HL-60/S4 (cell line): ENCODE data around the gene PRR15L.
"Not testable (repeated sequence)": the region's sequence is repeated elsewhere in the genome, so short reads cannot be mapped to it uniquely, and the experiment has no call there.

Experiments
- in situ Hi-C: fragments of 300-500 bp; cut with MboI; formaldehyde crosslinking; loops from 2 replicates; pipeline ENCODE4 v1.14.3; 2022; ENCODE audit warnings: low sequenced_read_pairs

Gene PRR15L

GRCh38 chr17:47941246-47942095, 16.2 kb downstream of the PRR15L start, which contains the start of gene PNPO:
Gene PNPO (plus strand): TSS chr17:47941571. CDS start chr17:47941676, 105 bp downstream.
- in situ Hi-C loops = no loop called here

- in situ Hi-C loops = no loop called here
Observed at GRCh38 chr17:47937941-47938340, 19.7 kb downstream of the PRR15L start.

GRCh38 chr17:47935961-47936360, 21.7 kb downstream of the PRR15L start:
- in situ Hi-C loops = no loop called here

- in situ Hi-C loops = not testable (repeated sequence)
Observed at GRCh38 chr17:47935468-47935867, 22.2 kb downstream of the PRR15L start.

DNA sequence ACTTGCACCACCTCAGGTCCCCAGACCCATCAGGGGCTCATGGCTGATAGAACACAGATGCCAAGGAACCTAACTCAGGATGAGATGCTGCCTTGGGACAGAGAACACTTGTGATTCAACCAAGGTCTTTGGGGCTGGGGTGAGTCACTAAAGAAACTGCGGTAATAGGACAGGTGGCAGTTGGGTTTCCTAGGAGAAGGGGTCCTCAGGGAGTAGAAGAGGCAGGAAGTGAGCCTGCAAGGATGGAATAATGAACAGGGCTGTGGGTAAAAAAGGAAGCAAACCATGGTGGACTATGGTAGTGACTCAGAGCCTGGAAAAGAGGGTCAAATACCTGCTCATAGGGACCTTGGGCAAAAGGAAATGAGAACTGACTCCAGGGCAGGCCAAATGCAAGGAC, 22.8 kb downstream of the PRR15L start:
- in situ Hi-C loops = loop anchor here (5.0 kb wide), 1 partner anchor 38 kb away; the partner anchor contains the start of gene SP2

DNA sequence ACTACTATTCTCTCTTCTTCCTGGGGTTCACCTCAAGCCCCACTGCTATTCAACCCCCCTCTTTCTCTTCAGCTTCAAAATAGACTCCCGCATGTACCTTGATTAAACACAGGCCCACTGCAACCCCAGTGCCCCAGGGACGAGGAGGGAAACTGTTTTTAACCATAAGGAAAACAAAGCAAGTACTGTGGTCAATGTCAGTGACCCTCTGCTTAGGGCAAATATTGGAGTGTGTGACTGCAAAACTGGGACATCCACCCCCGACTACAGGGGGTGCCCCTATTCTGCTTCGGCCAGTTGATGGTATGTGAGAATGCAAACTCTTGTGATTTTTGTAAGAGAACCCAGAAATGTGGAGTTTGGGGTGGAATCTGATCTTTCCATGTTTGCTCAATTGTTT, 25.8 kb downstream of the PRR15L start:
- in situ Hi-C loops = loop anchor here (5.0 kb wide), 1 partner anchor 35 kb away; the partner anchor contains the start of gene SP2

- in situ Hi-C loops = no loop called here
Observed at GRCh38 chr17:47929218-47930000, 28.3 kb downstream of the PRR15L start.

- in situ Hi-C loops = no loop called here
Observed at GRCh38 chr17:47928415-47928814, 29.3 kb downstream of the PRR15L start.

GRCh38 chr17:47927821-47928400, 29.8 kb downstream of the PRR15L start:
- in situ Hi-C loops = no loop called here

DNA sequence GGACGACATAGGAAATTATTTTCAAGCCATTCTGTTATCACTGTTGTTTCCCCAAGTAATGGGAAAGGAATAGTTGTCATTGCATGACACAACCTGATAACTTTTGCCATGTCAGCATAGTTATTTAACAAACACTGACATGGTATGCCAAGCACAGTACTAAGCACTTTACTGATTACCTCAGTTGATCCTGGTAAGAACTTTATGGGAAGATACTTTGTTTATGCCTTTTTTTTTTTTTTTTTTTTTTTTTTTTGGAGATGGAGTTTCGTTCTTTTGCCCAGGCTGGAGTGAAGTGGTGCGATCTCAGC, 32.0 kb downstream of the PRR15L start:
- in situ Hi-C loops = no loop called here

GRCh38 chr17:47924785-47925677, 32.7 kb downstream of the PRR15L start:
- in situ Hi-C loops = no loop called here

DNA sequence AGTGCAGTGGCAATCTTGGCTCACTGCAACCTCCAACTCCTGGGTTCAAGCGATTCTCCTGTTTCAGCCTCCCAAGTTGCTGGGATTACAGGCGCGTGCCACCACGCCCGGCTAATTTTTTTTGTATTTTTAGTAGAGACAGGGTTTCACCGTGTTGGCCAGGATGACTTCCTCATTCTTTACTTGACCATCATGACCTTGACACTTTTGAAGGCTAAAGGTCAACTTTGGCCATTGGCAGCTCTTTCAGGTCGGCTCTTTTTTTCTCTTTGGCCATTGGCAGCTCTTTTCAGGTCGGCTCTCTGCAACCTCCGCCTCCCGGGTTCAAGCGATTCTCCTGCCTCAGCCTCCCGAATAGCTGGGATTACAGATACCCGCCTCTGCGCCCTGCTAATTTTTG, 37.8 kb downstream of the PRR15L start:
- in situ Hi-C loops = not testable (repeated sequence)

DNA sequence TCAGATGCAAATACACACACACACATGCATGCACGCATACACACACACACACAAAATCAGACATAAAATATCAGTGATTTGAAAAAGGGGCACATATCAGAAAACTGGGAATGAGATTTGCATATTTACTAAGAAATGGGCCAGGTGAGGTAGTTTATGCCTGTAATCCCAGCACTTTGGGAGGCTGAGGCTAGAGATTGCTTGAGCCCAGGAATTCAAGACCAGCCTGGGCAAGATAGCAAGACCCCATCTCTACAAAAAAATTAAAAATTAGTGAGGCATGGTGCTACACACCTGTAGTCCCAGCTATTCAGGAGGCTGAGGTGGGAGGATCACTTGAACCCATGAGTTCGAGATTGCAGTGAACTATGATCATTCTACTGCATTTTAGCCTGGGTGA, 38.7 kb downstream of the PRR15L start:
- in situ Hi-C loops = no loop called here

DNA sequence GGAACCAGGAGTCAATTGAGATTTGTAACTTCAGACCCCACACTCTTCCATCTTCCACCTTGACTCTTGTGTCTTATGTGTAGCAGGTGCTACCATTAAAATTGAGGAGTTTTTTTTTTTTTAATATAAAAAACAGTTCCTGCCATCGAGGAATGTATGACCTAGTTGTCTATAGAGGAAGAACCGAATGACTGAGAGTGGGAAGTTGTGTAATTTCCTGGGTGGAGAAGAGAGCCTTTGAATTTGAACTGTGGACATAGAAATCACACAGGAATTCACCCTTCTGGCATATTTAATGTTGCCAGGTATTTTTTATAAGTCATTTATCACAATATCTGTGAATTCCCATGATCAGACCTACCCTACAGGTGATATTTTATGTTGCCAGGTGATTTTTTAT, 39.7 kb downstream of the PRR15L start:
- in situ Hi-C loops = no loop called here

DNA sequence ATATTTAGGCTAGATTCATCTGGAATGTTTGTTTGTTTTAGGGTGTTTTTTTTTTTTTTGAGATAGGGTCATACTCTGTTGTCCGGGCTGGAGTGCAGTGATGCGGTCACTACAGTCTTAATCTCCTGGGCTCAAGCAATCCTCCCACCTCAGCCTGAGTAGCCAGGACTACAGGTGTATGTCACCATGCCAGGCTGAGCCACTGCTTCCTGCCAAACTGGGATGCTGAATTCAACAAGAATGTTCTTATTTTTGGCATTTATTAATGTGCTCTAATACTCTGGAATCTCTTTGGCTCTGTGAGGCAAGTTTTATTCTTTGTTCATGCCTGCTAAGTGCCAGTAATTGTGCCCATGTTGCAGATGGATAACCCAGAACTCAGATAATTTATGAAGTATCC, 40.1 kb downstream of the PRR15L start:
- in situ Hi-C loops = no loop called here

DNA sequence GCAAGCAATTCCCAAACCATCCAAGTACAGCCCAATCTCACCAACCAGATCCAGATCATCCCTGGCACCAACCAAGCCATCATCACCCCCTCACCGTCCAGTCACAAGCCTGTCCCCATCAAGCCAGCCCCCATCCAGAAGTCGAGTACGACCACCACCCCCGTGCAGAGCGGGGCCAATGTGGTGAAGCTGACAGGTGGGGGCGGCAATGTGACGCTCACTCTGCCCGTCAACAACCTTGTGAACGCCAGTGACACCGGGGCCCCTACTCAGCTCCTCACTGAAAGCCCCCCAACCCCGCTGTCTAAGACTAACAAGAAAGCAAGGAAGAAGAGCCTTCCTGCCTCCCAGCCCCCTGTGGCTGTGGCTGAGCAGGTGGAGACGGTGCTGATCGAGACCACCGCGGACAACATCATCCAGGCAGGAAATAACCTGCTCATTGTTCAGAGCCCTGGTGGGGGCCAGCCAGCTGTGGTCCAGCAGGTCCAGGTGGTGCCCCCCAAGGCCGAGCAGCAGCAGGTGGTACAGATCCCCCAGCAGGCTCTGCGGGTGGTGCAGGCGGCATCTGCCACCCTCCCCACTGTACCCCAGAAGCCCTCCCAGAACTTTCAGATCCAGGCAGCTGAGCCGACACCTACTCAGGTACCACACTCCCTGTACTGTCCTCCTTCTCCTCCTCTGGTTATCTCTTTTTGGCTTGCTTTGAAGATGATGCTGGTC, 41.0 kb downstream of the PRR15L start:
- in situ Hi-C loops = no loop called here

GRCh38 chr17:47915776-47916398, 41.8 kb downstream of the PRR15L start:
- in situ Hi-C loops = no loop called here

- in situ Hi-C loops = no loop called here
Observed at GRCh38 chr17:47914306-47914948, 43.3 kb downstream of the PRR15L start.

DNA sequence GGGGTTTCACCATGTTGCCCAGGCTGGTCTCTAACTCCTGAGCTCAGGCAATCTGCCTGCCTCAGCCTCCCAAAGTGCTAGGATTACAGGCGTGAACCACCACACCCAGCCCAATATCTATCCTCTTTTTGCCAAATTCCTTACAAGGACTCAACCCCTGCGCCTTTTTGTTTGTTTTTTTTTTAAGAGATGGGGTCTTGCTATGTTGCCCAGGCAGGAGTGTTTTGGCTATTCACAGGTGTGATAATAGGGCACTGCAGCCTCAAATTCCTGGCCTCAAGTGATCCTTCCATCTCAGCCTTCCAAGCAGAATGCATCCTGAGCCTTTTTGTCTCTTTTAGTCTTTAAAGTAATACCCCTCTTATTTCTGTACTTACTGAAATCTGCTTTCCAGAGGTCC, 44.6 kb downstream of the PRR15L start:
- in situ Hi-C loops = no loop called here
